Activated T-helper 1 cell treated with anti-CD3 and anti-CD28 coated beads, Interleukin-2, amount 50 U/mL, for 16 hours (primary cell): ENCODE data around the gene GGTLC1.
"Not testable (repeated sequence)": the region's sequence is repeated elsewhere in the genome, so short reads cannot be mapped to it uniquely, and the experiment has no call there.

ENCODE experiments used
- DNase-seq, 2 donors: peaks; one replicate each; pipeline ENCODE4 v3.0.0-alpha.2; 2020; ENCODE audit warnings: low read depth in 1 of 2, low spot score in 1 of 2

The GGTLC1 gene

GRCh38 chr20:23995291-23995690 is 6.7 kb upstream of the GGTLC1 start:
- not testable (repeated sequence) for DNase-seq

GRCh38 chr20:23994001-23994633 is 5.5 kb upstream of the GGTLC1 start:
- not testable (repeated sequence) for DNase-seq

GRCh38 chr20:23993440-23993839 is 4.9 kb upstream of the GGTLC1 start:
- DNase-seq: not testable (repeated sequence)

GRCh38 chr20:23990296-23990695 is 1.7 kb upstream of the GGTLC1 start:
- DNase-seq: not testable (repeated sequence)

GRCh38 chr20:23988966-23989365 is 387 bp upstream of the GGTLC1 start:
- not testable (repeated sequence) for DNase-seq

- DNase-seq: not testable (repeated sequence)
Measured at GRCh38 chr20:23986716-23987115, 1.9 kb downstream of the GGTLC1 start.

GRCh38 chr20:23986310-23986709 is 2.3 kb downstream of the GGTLC1 start:
- not testable (repeated sequence) for DNase-seq

GRCh38 chr20:23985790-23986225 is 2.8 kb downstream of the GGTLC1 start:
- DNase-seq: not testable (repeated sequence)

GRCh38 chr20:23985066-23985789 is 3.4 kb downstream of the GGTLC1 start:
- DNase-seq: not testable (repeated sequence)

- DNase-seq: not testable (repeated sequence)
Measured at GRCh38 chr20:23984476-23985023, 4.0 kb downstream of the GGTLC1 start.

- DNase-seq: not testable (repeated sequence)
Measured at GRCh38 chr20:23982112-23983018, 6.2 kb downstream of the GGTLC1 start.

GRCh38 chr20:23981526-23981925 is 7.1 kb downstream of the GGTLC1 start:
- DNase-seq: not testable (repeated sequence)

- not testable (repeated sequence) for DNase-seq
Measured at GRCh38 chr20:23981014-23981413, 7.6 kb downstream of the GGTLC1 start.

- not testable (repeated sequence) for DNase-seq
Measured at GRCh38 chr20:23979899-23980811, 8.4 kb downstream of the GGTLC1 start.

GRCh38 chr20:23979380-23979779 is 9.2 kb downstream of the GGTLC1 start:
- not testable (repeated sequence) for DNase-seq

- DNase-seq: not testable (repeated sequence)
Measured at GRCh38 chr20:23978457-23978856, 10.1 kb downstream of the GGTLC1 start.

- no peak for DNase-seq
Measured at GRCh38 chr20:23974966-23975365, 13.6 kb downstream of the GGTLC1 start.

GRCh38 chr20:23971310-23971709 is 17.3 kb downstream of the GGTLC1 start:
- no peak for DNase-seq

- DNase-seq: no peak
Measured at GRCh38 chr20:23970049-23970448, 18.5 kb downstream of the GGTLC1 start.

GRCh38 chr20:23967616-23967979 is 21.0 kb downstream of the GGTLC1 start:
- no peak for DNase-seq
